Stomach (tissue), 9 donors: ENCODE results near the gene SFXN5. TPM values are rescaled to one million over a fixed set of nuclear protein-coding genes. Genes with fewer than 3 reads are reported as not detected.

ENCODE experiments used
- DNase-seq, 2 donors: peaks; one replicate each; pipeline versions ENCODE4 v3.0.0 to v3.0.0-alpha.2; 2013 to 2019
- H3K27ac ChIP-seq, 5 donors: fragments of 200-600 bp in 4 of 5; sonication (generic) in 4 of 5; one replicate each; pipeline ENCODE4 v1.5.1; 2013 to 2019; ENCODE audit warnings: mild to moderate bottlenecking in 1 of 5, moderate library complexity in 1 of 5
- H3K27me3 ChIP-seq, 3 donors: fragments of 200-600 bp; sonication (generic); one replicate each; pipeline ENCODE4 v1.5.1; 2017 to 2019; ENCODE audit warnings: mixed run types in 1 of 3
- H3K36me3 ChIP-seq, 4 donors: fragments of 200-600 bp; sonication (generic); 1 replicate in 3 of 4; 2 replicates in 1 of 4; pipeline ENCODE4 v1.5.1; 2016 to 2019
- H3K4me1 ChIP-seq, 4 donors: fragments of 200-600 bp; sonication (generic); one replicate each; pipeline ENCODE4 v1.5.1; 2016 to 2019
- H3K4me3 ChIP-seq, 4 donors: fragments of 200-600 bp; sonication (generic) in 3 of 4; one replicate each; pipeline ENCODE4 v1.5.1; 2016 to 2019; ENCODE audit warnings: mild to moderate bottlenecking in 1 of 4
- H3K9me3 ChIP-seq, 4 donors: fragments of 200-600 bp; sonication (generic); one replicate each; pipeline ENCODE4 v1.5.1; 2016 to 2019
- CTCF ChIP-seq, 7 experiments: fragments of 450-650 bp in 4 of 7; fragments of 200-600 bp in 3 of 7; sonication (generic) in 3 of 7; IDR thresholded peaks; one replicate each; pipeline ENCODE4 v1.5.1; 2016 to 2019; ENCODE audit warnings: antibody characterized with exemption in 7 of 7, control low read depth in 2 of 7, mild to moderate bottlenecking in 1 of 7
- EP300 ChIP-seq: sonication (generic); formaldehyde crosslinking; IDR thresholded peaks from one replicate; pipeline ENCODE4 v1.6.1; 2017; ENCODE audit warnings: antibody characterized with exemption
- POLR2A ChIP-seq, 4 donors: fragments of 450-650 bp; IDR thresholded peaks; one replicate each; pipeline ENCODE4 v1.6.1; 2016; ENCODE audit warnings: antibody characterized with exemption in 4 of 4, control low read depth in 2 of 4, mild to moderate bottlenecking in 1 of 4, moderate library complexity in 1 of 4
- POLR2AphosphoS5 ChIP-seq, 3 donors: sonication (generic); formaldehyde crosslinking; IDR thresholded peaks; one replicate each; pipeline ENCODE4 v1.6.1; 2016; ENCODE audit warnings: antibody characterized with exemption in 3 of 3
- WGBS, 5 donors: extraction: QIAGEN DNeasy Blood & Tissue Kit in 3 of 5; methylation state at CpG; one replicate each; pipeline versions ENCODE4 v1.1.5 to v1.1.7; 2013 to 2018; 5-methylcytosine and 5-hydroxymethylcytosine counted together
- intact Hi-C: fragments of 100-400 bp; cut with DNase I; formaldehyde crosslinking; loops from one replicate; pipeline ENCODE4 v1.15.1; 2023; ENCODE audit warnings: low total_unique reads
- polyA plus RNA-seq, 3 donors: library from polyadenylated mRNA; stranded (reverse); fragments of 200-250 nt; gene quantifications; one replicate each; pipeline ENCODE4 v1.2.3, GENCODE V29; 2013
- total RNA-seq, 5 donors: library from RNA; depleted of rRNA; stranded (reverse); fragments of >200 nt; gene quantifications; one replicate each; pipeline versions ENCODE4 v1.1.0 to v1.2.3, GENCODE V29; 2014 to 2016
- donor health status: healthy with polysubstance abuse.
- donor health status: Bipolar disorder and iron deficiency.
- donor health status: healthy.

SFXN5 gene
- total and polyA plus RNA-seq, 8 donors: 2.7 to 118 (median 17.2) TPM

- peak overlapping the region in 3 of 5 donors; percentile 64 to 74 (median 73) for H3K27ac ChIP-seq
- peaks cover 26 to 69% (median 50%) of the 10 kb centered on the region in 4 donors for H3K4me1 ChIP-seq
- no peak overlapping the region for H3K4me3 ChIP-seq
- H3K27me3 ChIP-seq: no peaks in the 10 kb centered on the region
- peaks cover 15 to 43% (median 34%) of the 10 kb centered on the region in 4 donors for H3K36me3 ChIP-seq
- peak in 1 of 3 donors; percentile 13 for TF ChIP-seq POLR2AphosphoS5 (IDR thresholded peaks at IDR 0.05)
- TF ChIP-seq CTCF (IDR thresholded peaks at IDR 0.05): no peak
- WGBS, 5 donors: 64 to 80% (median 72%) methylated on average over 8 to 11 of the region's 11 CpGs
- peak; percentile 36 to 92 for DNase-seq
- intact Hi-C loops: loop anchor here (5.0 to 10.0 kb wide), 2 partner anchors 88 to 95 kb away; no protein-coding TSS in a partner anchor
- H3K9me3 ChIP-seq: no peaks in the 10 kb centered on the region
Measured at GRCh38 chr2:73089270-73090030, 17.9 kb upstream of the SFXN5 start.

- Histone ChIP-seq H3K4me1 (peaks cover 26 to 67% (median 47%) of the 10 kb centered on the region in 4 donors), H3K36me3 (peaks cover 15 to 49% (median 40%) of the 10 kb centered on the region in 4 donors), H3K9me3 (no peaks in the 10 kb centered on the region), H3K27ac (peak overlapping the region in 3 of 5 donors; percentile 64 to 74 (median 73)), H3K27me3 (no peaks in the 10 kb centered on the region), H3K4me3 (no peak overlapping the region)
- TF ChIP-seq CTCF (IDR thresholded peaks at IDR 0.05) (no peak), POLR2AphosphoS5 (IDR thresholded peaks at IDR 0.05) (no peak), EP300 (no peak), POLR2A (IDR thresholded peaks at IDR 0.05) (no peak)
- intact Hi-C loops: loop anchor here (5.0 to 10.0 kb wide), 2 partner anchors 89 to 94 kb away; no protein-coding TSS in a partner anchor
- WGBS, 5 donors: 93 to 100% (median 95%) methylated on average over 1 to 14 of the region's 14 CpGs
- no peak for DNase-seq
Measured at GRCh38 chr2:73088703-73089102, 17.2 kb upstream of the SFXN5 start.

GRCh38 chr2:73088211-73088610, 16.7 kb upstream of the SFXN5 start:
- TF ChIP-seq EP300 (no peak), POLR2A (IDR thresholded peaks at IDR 0.05) (no peak), POLR2AphosphoS5 (IDR thresholded peaks at IDR 0.05) (no peak), CTCF (IDR thresholded peaks at IDR 0.05) (no peak)
- intact Hi-C loops: loop anchor here (5.0 to 10.0 kb wide), 2 partner anchors 89 to 93 kb away; no protein-coding TSS in a partner anchor
- WGBS, 5 donors: 90 to 95% (median 91%) methylated on average over 8 to 12 of the region's 12 CpGs

GRCh38 chr2:73087311-73087710, 15.8 kb upstream of the SFXN5 start:
- intact Hi-C loops: loop anchor here (5.0 to 10.0 kb wide), 2 partner anchors 90 to 93 kb away; no protein-coding TSS in a partner anchor
- peaks cover 16 to 53% (median 36%) of the 10 kb centered on the region in 4 donors for H3K4me1 ChIP-seq
- H3K27me3 ChIP-seq: no peaks in the 10 kb centered on the region
- H3K4me3 ChIP-seq: no peak overlapping the region
- H3K9me3 ChIP-seq: no peaks in the 10 kb centered on the region
- 55 to 81% (median 78%) methylated on average over 4 of the region's 4 CpGs for WGBS, 5 donors
- peaks cover 15 to 55% (median 40%) of the 10 kb centered on the region in 4 donors for H3K36me3 ChIP-seq
- DNase-seq: no peak
- no peak for TF ChIP-seq POLR2A (IDR thresholded peaks at IDR 0.05)
- TF ChIP-seq CTCF (IDR thresholded peaks at IDR 0.05): no peak
- TF ChIP-seq EP300: no peak
- no peak for TF ChIP-seq POLR2AphosphoS5 (IDR thresholded peaks at IDR 0.05)
- H3K27ac ChIP-seq: no peak overlapping the region

More at GRCh38 chr2:73088211-73088610, 16.7 kb upstream of the SFXN5 start:
- H3K36me3 ChIP-seq: peaks cover 15 to 50% (median 40%) of the 10 kb centered on the region in 4 donors
- H3K4me1 ChIP-seq: peaks cover 25 to 62% (median 44%) of the 10 kb centered on the region in 4 donors
- DNase-seq: no peak
- no peaks in the 10 kb centered on the region for H3K9me3 ChIP-seq
- peak overlapping the region in 1 of 5 donors; percentile 73 for H3K27ac ChIP-seq
- no peak overlapping the region for H3K4me3 ChIP-seq
- H3K27me3 ChIP-seq: no peaks in the 10 kb centered on the region
